OCI-LY1 (cell line): Measurements from ENCODE around the gene TERT.

Experiments used
- H2AFZ ChIP-seq: fragments of 200-600 bp; sonication (generic), shearing (Covaris generic); 2 replicates; pipeline ENCODE4 v1.6.0; 2014; ENCODE audit warnings: antibody characterized with exemption, mild to moderate bottlenecking, low read length
- H3F3A ChIP-seq: fragments of 200-600 bp; sonication (generic), shearing (Covaris generic); 2 replicates; pipeline ENCODE4 v1.6.0; 2014; ENCODE audit warnings: mild to moderate bottlenecking, antibody characterized with exemption, low read length, moderate library complexity; ENCODE audit not compliant: insufficient read depth
- H3K27ac ChIP-seq: fragments of 200-600 bp; sonication (generic); 2 replicates; pipeline ENCODE4 v1.5.1; 2014; ENCODE audit warnings: low read length, mixed run types, mild to moderate bottlenecking, low read depth; ENCODE audit not compliant: poor library complexity, severe bottlenecking
- H3K27me3 ChIP-seq: fragments of 200-600 bp; sonication (generic); 2 replicates; pipeline ENCODE4 v1.6.0; 2014; ENCODE audit warnings: antibody characterized with exemption, mild to moderate bottlenecking, low read length, moderate library complexity; ENCODE audit not compliant: insufficient read depth
- H3K36me3 ChIP-seq: fragments of 200-600 bp; sonication (generic); 2 replicates; pipeline ENCODE4 v1.6.1; 2014; ENCODE audit warnings: mild to moderate bottlenecking, antibody characterized with exemption, low read length, moderate library complexity, mixed read lengths; ENCODE audit not compliant: insufficient read depth
- H3K4me1 ChIP-seq: fragments of 200-600 bp; sonication (generic); 2 replicates; pipeline ENCODE4 v1.5.1; 2014; ENCODE audit warnings: mild to moderate bottlenecking, low read length, moderate library complexity; ENCODE audit not compliant: insufficient read depth, severe bottlenecking
- H3K4me2 ChIP-seq: fragments of 200-600 bp; sonication (generic), shearing (Covaris generic); 2 replicates; pipeline ENCODE4 v1.6.1; 2014; ENCODE audit warnings: low read length
- H3K4me3 ChIP-seq: fragments of 200-600 bp; sonication (generic); 2 replicates; pipeline ENCODE4 v1.5.1; 2014; ENCODE audit warnings: low read length, low read depth, mild to moderate bottlenecking, mixed read lengths; ENCODE audit not compliant: poor library complexity, severe bottlenecking
- H3K79me2 ChIP-seq: fragments of 200-600 bp; shearing (Covaris generic); 2 replicates; pipeline ENCODE4 v1.6.1; 2016; ENCODE audit warnings: mixed run types, low read length, mixed read lengths; ENCODE audit not compliant: insufficient read depth
- H3K9ac ChIP-seq: fragments of 200-600 bp; sonication (generic), shearing (Covaris generic); 2 replicates; pipeline ENCODE4 v1.6.1; 2014; ENCODE audit warnings: mild to moderate bottlenecking, low read length, mixed read lengths
- H3K9me2 ChIP-seq: fragments of 200-600 bp; sonication (generic), shearing (Covaris generic); 2 replicates; pipeline ENCODE4 v1.6.1; 2014; ENCODE audit warnings: low read depth, mild to moderate bottlenecking, low read length, mixed read lengths
- H3K9me3 ChIP-seq: fragments of 200-600 bp; shearing (Covaris generic); 2 replicates; pipeline ENCODE4 v1.6.1; 2014; ENCODE audit warnings: low read length, mixed read lengths
- H4K20me1 ChIP-seq: fragments of 200-600 bp; sonication (generic), shearing (Covaris generic); 2 replicates; pipeline ENCODE4 v1.6.0; 2016; ENCODE audit warnings: mild to moderate bottlenecking, low read length; ENCODE audit not compliant: insufficient read depth
- CTCF ChIP-seq: fragments of 200-600 bp; sonication (generic), shearing (Covaris generic); IDR thresholded peaks from 2 replicates; pipeline ENCODE4 v1.5.1; 2017; ENCODE audit warnings: mild to moderate bottlenecking, antibody characterized with exemption, low read length, moderate library complexity, mixed read lengths
- EZH2 ChIP-seq: fragments of 200-600 bp; sonication (generic), shearing (Covaris generic); IDR thresholded peaks from 2 replicates; pipeline ENCODE4 v1.8.0; 2017; ENCODE audit warnings: borderline replicate concordance, mixed run types, mild to moderate bottlenecking, antibody characterized with exemption, low read length, moderate library complexity, mixed read lengths

TERT gene

GRCh38 chr5:1336749-1337488 lies 42.1 kb upstream of the TERT start:
- Histone ChIP-seq H3K27me3 (no peaks in the 10 kb centered on the region), H3K4me2 (peak overlapping the region; percentile 19; the same call in 1 of the 2 replicates), H3K4me3 (no peak overlapping the region), H3K36me3 (peaks cover 99% of the 10 kb centered on the region), H3K27ac (peak overlapping the region; percentile 81), H3K9me2 (no peaks in the 10 kb centered on the region), H3K4me1 (peaks cover 34% of the 10 kb centered on the region), H3K9ac (peak overlapping the region; percentile 14; the same call in 1 of the 2 replicates), H3K79me2 (no peaks in the 10 kb centered on the region), H3F3A (no peaks in the 10 kb centered on the region), H3K9me3 (no peaks in the 10 kb centered on the region), H2AFZ (no peak overlapping the region), H4K20me1 (no peaks in the 10 kb centered on the region)
- TF ChIP-seq EZH2 (no peak), CTCF (no peak)

GRCh38 chr5:1336106-1336561 lies 41.3 kb upstream of the TERT start:
- H3K27ac ChIP-seq: peak overlapping the region; percentile 81
- TF ChIP-seq CTCF: no peak; the same call in 1 of the 2 replicates
- TF ChIP-seq EZH2: no peak

DNA sequence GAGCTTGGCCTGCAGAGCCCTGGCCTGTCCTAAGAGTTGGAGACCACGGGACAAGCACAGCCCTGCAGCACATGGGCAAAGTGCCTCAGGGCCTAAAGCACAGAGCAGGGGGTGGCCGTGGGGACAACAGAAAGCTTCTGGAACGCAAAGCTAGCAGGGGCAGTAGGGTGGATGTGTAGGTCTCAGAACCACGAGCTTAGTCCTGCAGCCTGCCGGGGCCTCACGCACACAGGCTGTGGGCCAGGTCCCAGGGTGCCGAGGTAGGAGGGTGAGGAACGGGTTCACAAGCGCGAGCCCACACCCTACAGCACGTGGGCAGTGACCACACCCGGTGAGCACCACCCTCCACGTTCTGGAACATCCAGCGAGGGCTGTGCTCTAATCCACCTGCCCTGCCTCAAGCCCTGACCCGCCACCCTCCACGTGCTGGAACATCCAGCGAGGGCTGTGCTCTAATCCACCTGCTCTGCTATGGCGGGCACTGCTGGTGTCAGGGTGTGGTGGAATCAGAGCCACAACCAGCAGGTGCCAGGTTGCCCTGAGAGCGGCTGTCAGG lies 40.8 kb upstream of the TERT start:
- Histone ChIP-seq H3K4me1 (peaks cover 36% of the 10 kb centered on the region), H4K20me1 (no peaks in the 10 kb centered on the region), H3K36me3 (peaks cover 99% of the 10 kb centered on the region), H3K4me3 (no peak overlapping the region), H3K9ac (no peak overlapping the region), H2AFZ (no peak overlapping the region), H3K27me3 (no peaks in the 10 kb centered on the region), H3K9me2 (no peaks in the 10 kb centered on the region), H3K79me2 (no peaks in the 10 kb centered on the region), H3K27ac (peak overlapping the region; percentile 81), H3K4me2 (no peak overlapping the region), H3F3A (no peaks in the 10 kb centered on the region), H3K9me3 (no peaks in the 10 kb centered on the region)
- TF ChIP-seq EZH2 (no peak), CTCF (no peak)

More at GRCh38 chr5:1336106-1336561, 41.3 kb upstream of the TERT start:
- H3K79me2 ChIP-seq: no peaks in the 10 kb centered on the region
- H3K4me2 ChIP-seq: peak overlapping the region; percentile 19; the same call in 1 of the 2 replicates
- H3K9me2 ChIP-seq: no peaks in the 10 kb centered on the region
- no peaks in the 10 kb centered on the region for H3K27me3 ChIP-seq
- no peaks in the 10 kb centered on the region for H3F3A ChIP-seq
- H3K4me1 ChIP-seq: peaks cover 32% of the 10 kb centered on the region
- no peaks in the 10 kb centered on the region for H3K9me3 ChIP-seq
- peak overlapping the region; percentile 14; the same call in 1 of the 2 replicates for H3K9ac ChIP-seq
- H3K36me3 ChIP-seq: peaks cover 99% of the 10 kb centered on the region
- no peak overlapping the region for H2AFZ ChIP-seq
- no peaks in the 10 kb centered on the region for H4K20me1 ChIP-seq
- no peak overlapping the region for H3K4me3 ChIP-seq
